IMR-90 (cell line): Measurements from ENCODE around the gene PRL.

Experiments
- CTCF ChIP-seq: conservative IDR thresholded peaks from 2 replicates; pipeline ENCODE4 v1.5.1; 2012; ENCODE audit warnings: mild to moderate bottlenecking, low read depth, low read length, improper control_type of control experiment
- MAFK ChIP-seq: IDR thresholded peaks from 2 replicates; pipeline ENCODE4 v1.6.1; 2012; ENCODE audit warnings: low read depth, low read length, improper control_type of control experiment

- TF ChIP-seq CTCF (no peak), MAFK (no peak)
Measured at GRCh38 chr6:22334778-22335177, 37.9 kb upstream of the PRL start.
